Loucy (cell line): Measurements from ENCODE around the gene RPL27A.
A peak's percentile ranks its signal among the peaks of the same experiment; 100 is the strongest.

ENCODE experiments used
- H2AFZ ChIP-seq: fragments of 200-600 bp; sonication (generic); 2 replicates; pipeline ENCODE4 v1.6.0; 2016; ENCODE audit warnings: antibody characterized with exemption, mild to moderate bottlenecking, low read length, moderate library complexity
- H3F3A ChIP-seq: fragments of 200-600 bp; 2 replicates; pipeline ENCODE4 v1.6.0; 2016; ENCODE audit warnings: antibody characterized with exemption, low read depth, mild to moderate bottlenecking
- H3K27me3 ChIP-seq: fragments of 200-600 bp; sonication (generic); 2 replicates; pipeline ENCODE4 v1.6.1; 2014; ENCODE audit warnings: low read length, mild to moderate bottlenecking; ENCODE audit not compliant: insufficient read depth, poor library complexity, severe bottlenecking
- H3K36me3 ChIP-seq: fragments of 200-600 bp; sonication (generic); 2 replicates; pipeline ENCODE4 v1.6.1; 2016; ENCODE audit warnings: low read length; ENCODE audit not compliant: insufficient read depth
- H3K4me1 ChIP-seq: fragments of 200-600 bp; sonication (generic); 2 replicates; pipeline ENCODE4 v1.5.1; 2014; ENCODE audit warnings: low read length, mild to moderate bottlenecking; ENCODE audit not compliant: insufficient read depth, poor library complexity, severe bottlenecking
- H3K4me2 ChIP-seq: fragments of 200-600 bp; sonication (generic); 2 replicates; pipeline ENCODE4 v1.6.0; 2014; ENCODE audit warnings: antibody characterized with exemption, low read length, low read depth, mild to moderate bottlenecking; ENCODE audit not compliant: poor library complexity, severe bottlenecking
- H3K4me3 ChIP-seq: fragments of 200-600 bp; sonication (generic); 2 replicates; pipeline ENCODE4 v1.5.1; 2014; ENCODE audit warnings: low read length, mild to moderate bottlenecking, mixed read lengths; ENCODE audit not compliant: poor library complexity, severe bottlenecking
- H3K79me2 ChIP-seq: fragments of 200-600 bp; sonication (generic); 2 replicates; pipeline ENCODE4 v1.6.1; 2014; ENCODE audit warnings: low read length; ENCODE audit not compliant: insufficient read depth
- H3K9ac ChIP-seq: fragments of 200-600 bp; sonication (generic); 2 replicates; pipeline ENCODE4 v1.6.0; 2014; ENCODE audit warnings: mild to moderate bottlenecking, low read depth, low read length, moderate library complexity; ENCODE audit not compliant: poor library complexity, severe bottlenecking
- H3K9me2 ChIP-seq: fragments of 200-600 bp; sonication (generic); replicated peaks from 2 replicates; pipeline ENCODE4 v1.6.1; 2016; ENCODE audit warnings: low read depth, low read length, mixed read lengths
- H3K9me3 ChIP-seq: fragments of 200-600 bp; sonication (generic); 2 replicates; pipeline ENCODE4 v1.6.1; 2014; ENCODE audit warnings: mild to moderate bottlenecking, antibody characterized with exemption, low read length, low read depth; ENCODE audit not compliant: insufficient read depth
- H4K20me1 ChIP-seq: fragments of 200-600 bp; sonication (generic); 2 replicates; pipeline ENCODE4 v1.6.0; 2014; ENCODE audit warnings: antibody characterized with exemption, low read length, mild to moderate bottlenecking; ENCODE audit not compliant: insufficient read depth, poor library complexity, severe bottlenecking
- EZH2phosphoT487 ChIP-seq: fragments of 200-600 bp; IDR thresholded peaks from 2 replicates; pipeline ENCODE4 v1.6.1; 2018; ENCODE audit warnings: antibody characterized with exemption, mild to moderate bottlenecking, moderate library complexity, borderline replicate concordance
- TF ChIP-seq, protein P1 (sequence below): fragments of 200-600 bp; sonication (generic); conservative IDR thresholded peaks from 2 replicates; pipeline ENCODE4 v1.5.1; 2014; ENCODE audit warnings: mild to moderate bottlenecking, antibody characterized with exemption, low read length

The RPL27A gene

DNA sequence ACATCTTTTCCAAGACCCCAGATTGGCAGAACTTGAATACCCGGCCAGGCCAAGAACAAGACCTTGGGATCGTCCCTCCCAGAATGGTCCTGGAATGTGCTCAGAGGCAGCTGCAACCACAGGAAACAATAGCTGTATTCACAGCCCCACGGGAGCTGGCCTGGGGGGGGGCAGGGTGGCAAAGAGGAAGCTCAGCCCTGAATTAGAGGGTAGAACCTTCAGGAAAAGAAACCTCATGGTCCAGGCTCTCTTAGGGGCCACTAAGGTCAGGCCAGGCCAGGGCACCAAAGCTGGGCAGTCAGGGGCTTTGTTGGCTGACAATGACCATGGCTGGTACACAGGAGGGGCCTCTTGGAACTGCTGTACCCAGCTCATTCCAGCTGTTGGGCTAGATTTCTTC lies 17.3 kb downstream of the RPL27A start:
- no peaks in the 10 kb centered on the region for H3F3A ChIP-seq
- H3K79me2 ChIP-seq: no peaks in the 10 kb centered on the region
- H3K9me2 ChIP-seq: no peaks in the 10 kb centered on the region
- peak overlapping the region; percentile 10 for H3K4me2 ChIP-seq
- no peaks in the 10 kb centered on the region for H3K36me3 ChIP-seq
- no peak overlapping the region for H3K4me3 ChIP-seq
- H2AFZ ChIP-seq: no peak overlapping the region
- no peaks in the 10 kb centered on the region for H3K27me3 ChIP-seq
- TF ChIP-seq EZH2phosphoT487: no peak
- TF ChIP-seq, protein P1, sequence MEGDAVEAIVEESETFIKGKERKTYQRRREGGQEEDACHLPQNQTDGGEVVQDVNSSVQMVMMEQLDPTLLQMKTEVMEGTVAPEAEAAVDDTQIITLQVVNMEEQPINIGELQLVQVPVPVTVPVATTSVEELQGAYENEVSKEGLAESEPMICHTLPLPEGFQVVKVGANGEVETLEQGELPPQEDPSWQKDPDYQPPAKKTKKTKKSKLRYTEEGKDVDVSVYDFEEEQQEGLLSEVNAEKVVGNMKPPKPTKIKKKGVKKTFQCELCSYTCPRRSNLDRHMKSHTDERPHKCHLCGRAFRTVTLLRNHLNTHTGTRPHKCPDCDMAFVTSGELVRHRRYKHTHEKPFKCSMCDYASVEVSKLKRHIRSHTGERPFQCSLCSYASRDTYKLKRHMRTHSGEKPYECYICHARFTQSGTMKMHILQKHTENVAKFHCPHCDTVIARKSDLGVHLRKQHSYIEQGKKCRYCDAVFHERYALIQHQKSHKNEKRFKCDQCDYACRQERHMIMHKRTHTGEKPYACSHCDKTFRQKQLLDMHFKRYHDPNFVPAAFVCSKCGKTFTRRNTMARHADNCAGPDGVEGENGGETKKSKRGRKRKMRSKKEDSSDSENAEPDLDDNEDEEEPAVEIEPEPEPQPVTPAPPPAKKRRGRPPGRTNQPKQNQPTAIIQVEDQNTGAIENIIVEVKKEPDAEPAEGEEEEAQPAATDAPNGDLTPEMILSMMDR: no peak
- peaks cover 4% of the 10 kb centered on the region for H3K4me1 ChIP-seq
- no peaks in the 10 kb centered on the region for H3K9me3 ChIP-seq
- no peaks in the 10 kb centered on the region for H4K20me1 ChIP-seq
- H3K9ac ChIP-seq: no peak overlapping the region

DNA sequence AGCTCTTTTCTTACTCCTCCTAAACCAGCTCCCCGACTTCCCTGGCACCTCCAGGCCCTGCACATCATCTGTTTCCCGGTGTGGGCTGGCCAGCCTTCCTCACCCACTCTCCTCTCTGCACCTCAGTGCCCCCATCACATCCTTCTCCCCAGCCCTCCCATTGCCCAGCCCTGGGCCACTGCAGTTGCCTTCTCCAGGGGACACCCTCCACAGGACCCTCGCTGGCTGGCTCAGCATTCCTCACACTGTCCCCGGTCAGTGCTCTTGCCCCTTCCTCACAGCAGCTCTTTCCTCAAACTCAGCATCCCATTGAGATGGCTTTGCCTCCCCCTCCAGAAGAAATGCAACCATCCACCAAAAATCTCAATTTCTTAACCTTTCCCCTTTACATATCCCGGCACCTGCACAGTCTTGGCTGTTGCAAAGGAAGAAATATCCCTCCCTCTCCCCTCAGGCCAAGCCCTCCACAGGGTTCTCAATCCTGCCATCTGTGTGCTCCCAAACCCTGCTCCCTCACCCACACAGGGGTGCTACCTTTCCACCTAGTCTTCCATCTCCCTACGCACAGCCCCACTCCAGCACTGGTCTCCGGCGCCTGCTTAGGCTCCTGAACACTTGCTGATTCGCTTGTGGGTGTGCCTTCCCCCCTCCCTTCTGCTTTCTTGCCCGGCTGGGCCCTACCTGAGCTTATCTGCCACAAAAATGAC lies 19.5 kb downstream of the RPL27A start:
- H2AFZ ChIP-seq: no peak overlapping the region
- peaks cover 4% of the 10 kb centered on the region for H3K4me1 ChIP-seq
- H3K36me3 ChIP-seq: no peaks in the 10 kb centered on the region
- no peak overlapping the region for H3K9ac ChIP-seq
- no peak overlapping the region for H3K4me3 ChIP-seq
- H3K9me2 ChIP-seq: no peaks in the 10 kb centered on the region
- H4K20me1 ChIP-seq: no peaks in the 10 kb centered on the region
- H3K27me3 ChIP-seq: no peaks in the 10 kb centered on the region
- H3K4me2 ChIP-seq: no peak overlapping the region
- H3F3A ChIP-seq: no peaks in the 10 kb centered on the region
- H3K79me2 ChIP-seq: no peaks in the 10 kb centered on the region
- H3K9me3 ChIP-seq: no peaks in the 10 kb centered on the region
- no peak for TF ChIP-seq EZH2phosphoT487
- TF ChIP-seq, protein P1: no peak

DNA sequence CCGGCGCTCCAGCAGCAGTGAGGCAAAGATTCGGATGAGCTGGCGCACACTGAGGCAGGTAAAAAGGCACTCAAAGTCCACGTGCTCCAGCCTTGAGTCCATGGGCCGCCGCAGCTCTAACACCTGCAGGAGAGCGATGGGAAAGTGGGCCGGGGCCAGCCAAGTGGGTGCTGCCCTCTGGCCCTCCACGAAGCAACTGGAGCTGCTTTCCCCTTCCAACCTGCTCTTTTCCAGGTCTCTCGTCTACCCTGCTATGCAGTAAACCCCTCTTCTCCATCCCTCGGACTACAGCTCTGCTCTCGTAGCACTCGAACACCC lies 20.0 kb downstream of the RPL27A start:
- Histone ChIP-seq H3K9ac (no peak overlapping the region), H3K4me3 (no peak overlapping the region), H3K9me2 (no peaks in the 10 kb centered on the region), H3K4me1 (peaks cover 4% of the 10 kb centered on the region), H2AFZ (no peak overlapping the region), H3K4me2 (no peak overlapping the region), H4K20me1 (no peaks in the 10 kb centered on the region), H3K27me3 (no peaks in the 10 kb centered on the region), H3K9me3 (no peaks in the 10 kb centered on the region), H3K79me2 (no peaks in the 10 kb centered on the region), H3F3A (no peaks in the 10 kb centered on the region), H3K36me3 (no peaks in the 10 kb centered on the region)
- TF ChIP-seq, protein P1: no peak
- TF ChIP-seq EZH2phosphoT487: no peak
